HepG2 (cell line): ENCODE results near the gene HDHD3. TPM values are rescaled to one million over a fixed set of nuclear protein-coding genes. Genes with fewer than 3 reads are reported as not detected.

Source experiments
- CENPX ChIP-seq: sonication (generic); formaldehyde crosslinking; IDR thresholded peaks from 2 replicates; pipeline ENCODE4 v1.9.0; 2021; ENCODE audit warnings: mild to moderate bottlenecking, missing genetic modification reagents, moderate library complexity
- ELF3 ChIP-seq: IDR thresholded peaks from 2 replicates; pipeline ENCODE4 v1.6.1; 2016; ENCODE audit warnings: missing genetic modification reagents, missing compliant biosample characterization
- FOXP4 ChIP-seq: sonication (generic); formaldehyde crosslinking; IDR thresholded peaks from 2 replicates; pipeline ENCODE4 v1.4.0; 2020; ENCODE audit warnings: missing genetic modification reagents
- HDAC2 ChIP-seq: sonication (generic); formaldehyde crosslinking; IDR thresholded peaks from 2 replicates; pipeline ENCODE4 v1.4.0; 2020; ENCODE audit warnings: missing genetic modification reagents
- HNF4A ChIP-seq: sonication (generic); formaldehyde crosslinking; IDR thresholded peaks from 2 replicates; pipeline ENCODE4 v1.4.0; 2020; ENCODE audit warnings: missing genetic modification reagents
- KDM2A ChIP-seq: sonication (generic); formaldehyde crosslinking; IDR thresholded peaks from 2 replicates; pipeline ENCODE4 v1.4.0; 2020; ENCODE audit warnings: low read depth, missing genetic modification reagents, borderline replicate concordance
- KLF13 ChIP-seq: sonication (generic); formaldehyde crosslinking; IDR thresholded peaks from 2 replicates; pipeline ENCODE4 v1.4.0; 2020; ENCODE audit warnings: mild to moderate bottlenecking, missing genetic modification reagents
- MAZ ChIP-seq, 2 experiments: sonication (generic) in 1 of 2; formaldehyde crosslinking in 1 of 2; IDR thresholded peaks; 2 replicates each; pipeline versions ENCODE4 v1.5.0 to v1.6.1; 2012 to 2020; ENCODE audit warnings: low read depth in 2 of 2, mild to moderate bottlenecking in 2 of 2, borderline replicate concordance in 1 of 2, improper control_type of control experiment in 1 of 2, low read length in 1 of 2, missing genetic modification reagents in 1 of 2, moderate library complexity in 1 of 2
- MXD3 ChIP-seq: IDR thresholded peaks from 2 replicates; pipeline ENCODE4 v1.6.1; 2016; ENCODE audit warnings: mild to moderate bottlenecking, missing biosample characterization, missing genetic modification reagents
- NFKB2 ChIP-seq: sonication (generic); formaldehyde crosslinking; IDR thresholded peaks from 2 replicates; pipeline ENCODE4 v1.4.0; 2020; ENCODE audit warnings: missing genetic modification reagents, borderline replicate concordance
- NR2C2 ChIP-seq: sonication (generic); formaldehyde crosslinking; IDR thresholded peaks from 2 replicates; pipeline ENCODE4 v1.4.0; 2020; ENCODE audit warnings: missing genetic modification reagents, mild to moderate bottlenecking, moderate library complexity, borderline replicate concordance
- PCBP2 ChIP-seq: fragments of 200-400 bp; formaldehyde crosslinking; optimal IDR thresholded peaks from 2 replicates; pipeline ENCODE3; 2018; ENCODE audit warnings: low read length, low read depth; ENCODE audit not compliant: poor library complexity, severe bottlenecking
- RAD51 ChIP-seq: fragments of 450-650 bp; IDR thresholded peaks from 2 replicates; pipeline ENCODE4 v1.6.1; 2016; ENCODE audit warnings: borderline replicate concordance
- REPIN1 ChIP-seq: sonication (generic); formaldehyde crosslinking; IDR thresholded peaks from 2 replicates; pipeline ENCODE4 v1.8.0; 2022; ENCODE audit warnings: missing genetic modification reagents, low read depth, mild to moderate bottlenecking, borderline replicate concordance
- SIN3A ChIP-seq: IDR thresholded peaks from 2 replicates; pipeline ENCODE4 v1.6.1; 2011; ENCODE audit warnings: low read depth, mild to moderate bottlenecking, control low read depth, low read length, borderline replicate concordance
- YY1 ChIP-seq: IDR thresholded peaks from 2 replicates; pipeline ENCODE4 v1.6.1; 2011; ENCODE audit warnings: low read length, low read depth, moderate library complexity, mild to moderate bottlenecking; ENCODE audit not compliant: insufficient read depth, insufficient replicate concordance
- ZFP91 ChIP-seq: sonication (generic); formaldehyde crosslinking; IDR thresholded peaks from 2 replicates; pipeline ENCODE4 v1.9.0; 2022; ENCODE audit warnings: missing genetic modification reagents, mild to moderate bottlenecking, borderline replicate concordance
- ZNF143 ChIP-seq: sonication (generic); formaldehyde crosslinking; IDR thresholded peaks from 2 replicates; pipeline ENCODE4 v1.4.0; 2020; ENCODE audit warnings: missing genetic modification reagents
- ZNF160 ChIP-seq: sonication (generic); formaldehyde crosslinking; IDR thresholded peaks from 2 replicates; pipeline ENCODE4 v1.8.0; 2022; ENCODE audit warnings: mild to moderate bottlenecking, inconsistent platforms, missing genetic modification reagents
- ZNF205 ChIP-seq: IDR thresholded peaks from 2 replicates; pipeline ENCODE4 v1.6.1; 2018; ENCODE audit warnings: missing biosample characterization, missing genetic modification reagents
- ZNF468 ChIP-seq: sonication (generic); formaldehyde crosslinking; IDR thresholded peaks from 2 replicates; pipeline ENCODE4 v1.8.0; 2022; ENCODE audit warnings: mild to moderate bottlenecking, moderate library complexity, missing genetic modification reagents
- ZNF670 ChIP-seq: sonication (generic); formaldehyde crosslinking; IDR thresholded peaks from 2 replicates; pipeline ENCODE4 v1.8.0; 2022; ENCODE audit warnings: mild to moderate bottlenecking, missing genetic modification reagents, borderline replicate concordance
- ZNF780A ChIP-seq: sonication (generic); formaldehyde crosslinking; IDR thresholded peaks from 2 replicates; pipeline ENCODE4 v1.8.0; 2022; ENCODE audit warnings: mild to moderate bottlenecking, missing genetic modification reagents, moderate library complexity
- ZNF883 ChIP-seq: sonication (generic); formaldehyde crosslinking; IDR thresholded peaks from 2 replicates; pipeline ENCODE4 v1.5.1; 2020; ENCODE audit warnings: mild to moderate bottlenecking, missing genetic modification reagents; ENCODE audit errors: not compliant biosample characterization
- polyA plus RNA-seq, 8 experiments: library from polyadenylated mRNA; depleted of rRNA in 3 of 8; stranded (reverse) in 7 of 8; unstranded in 1 of 8; fragments of >200 nt; fragmentation: Illumina TruSeq in 4 of 8; extraction: Trizol in 4 of 8; gene quantifications; 2 replicates each; pipeline versions ENCODE4 v1.2.1 to v1.2.3, GENCODE V29; 2011 to 2016; ENCODE audit warnings: low read depth in 4 of 8, missing spikeins in 1 of 8, mixed read lengths in 1 of 8; ENCODE audit not compliant: insufficient read depth in 1 of 8
- total RNA-seq, 5 experiments: library from RNA; depleted of rRNA; stranded (reverse); fragments of >200 nt; fragmentation: Illumina TruSeq; extraction: Trizol; gene quantifications; 2 replicates each; pipeline ENCODE4 v1.2.3, GENCODE V29; 2016; ENCODE audit warnings: low read depth in 1 of 5

HDHD3 gene
- total and polyA plus RNA-seq, 2 of the 13 experiments (the other 11 are each of a cell fraction or from before 2014, with no cell fraction given), result 23.1 to 38.5 TPM

GRCh38 chr9:113376634-113377567, at the start of gene HDHD3 (continued):
- TF ChIP-seq ZFP91 (CRISPR knock-in tag), result peak; percentile 64; the same call in 1 of the 2 replicates
- TF ChIP-seq MXD3, result peak; percentile 81
- no peak for TF ChIP-seq ZNF468
- TF ChIP-seq FOXP4 (CRISPR knock-in tag), result peak; percentile 13; the same call in 1 of the 2 replicates
- TF ChIP-seq ZNF143, result no peak
- peak; percentile 64; the same call in 1 of the 2 replicates for TF ChIP-seq SIN3A
- TF ChIP-seq KLF13, result 0 out of 2 replicates have a peak, but pooled peaks have one; percentile 50
- TF ChIP-seq PCBP2, result no peak
- TF ChIP-seq MAZ (IDR thresholded peaks at IDR 0.05; ENCODE audit: borderline replicate concordance, low read depth, low read length), result no peak
- peak; percentile 71; the same call in 1 of the 2 replicates for TF ChIP-seq MAZ (CRISPR knock-in tag; IDR thresholded peaks at IDR 0.05; ENCODE audit: low read depth)
- peak; percentile 24; the same call in 1 of the 2 replicates for TF ChIP-seq REPIN1 (CRISPR knock-in tag)
- no peak for TF ChIP-seq ZNF883 (CRISPR knock-in tag)
- peak; percentile 20; the same call in 1 of the 2 replicates for TF ChIP-seq HNF4A (CRISPR knock-in tag)
- peak; percentile 59; the same call in 1 of the 2 replicates for TF ChIP-seq NFKB2 (CRISPR knock-in tag)
- no peak for TF ChIP-seq RAD51
- TF ChIP-seq KDM2A (CRISPR knock-in tag), result peak; percentile 72
- TF ChIP-seq ZNF205 (CRISPR knock-in tag), result no peak
- no peak for TF ChIP-seq ZNF780A (CRISPR knock-in tag)
- TF ChIP-seq NR2C2 (CRISPR knock-in tag), result peak; percentile 47
- TF ChIP-seq ELF3 (CRISPR knock-in tag), result peak; percentile 85
- no peak for TF ChIP-seq CENPX
- no peak for TF ChIP-seq HDAC2 (CRISPR knock-in tag)
- 0 out of 2 replicates have a peak, but pooled peaks have one; percentile 26 for TF ChIP-seq ZNF160
- peak; percentile 9 for TF ChIP-seq YY1
- peak; percentile 76; the same call in 1 of the 2 replicates for TF ChIP-seq ZNF670 (CRISPR knock-in tag)
